H1 (cell line): ENCODE results near the gene TGM3. TPM values are rescaled to one million over a fixed set of nuclear protein-coding genes. Genes with fewer than 3 reads are reported as not detected.

ENCODE experiments used
- polyA plus RNA-seq, 7 experiments: library from polyadenylated mRNA; depleted of rRNA in 3 of 7; stranded (reverse) in 5 of 7; unstranded in 2 of 7; fragments of >200 nt in 5 of 7; fragments of 200-250 nt in 2 of 7; gene quantifications; 1 replicate in 5 of 7; 2 replicates in 1 of 7; 4 replicates in 1 of 7; pipeline versions ENCODE4 v1.2.1 to v1.2.3, GENCODE V29; 2011 to 2013; ENCODE audit warnings: missing spikeins in 2 of 7, mixed read lengths in 2 of 7
- total RNA-seq: library from RNA; stranded (reverse); fragmentation: NEBNext Ultra II Directional; extraction: Animal tissue kit (Norgen Biotek cat#: 25700); gene quantifications from 2 replicates; pipeline ENCODE4 v1.2.1, GENCODE V29; 2021
- TF ChIP-seq, protein P1 (sequence below), 3 experiments: IDR thresholded peaks; 1 replicate in 2 of 3; 2 replicates in 1 of 3; pipeline versions ENCODE4 v1.5.1 to v1.6.1; 2011; ENCODE audit warnings: low read length in 3 of 3, mild to moderate bottlenecking in 3 of 3, inconsistent platforms in 2 of 3, low read depth in 1 of 3, moderate library complexity in 1 of 3; ENCODE audit not compliant: insufficient read depth in 1 of 3; ENCODE audit errors: control extremely low read depth in 1 of 3

The TGM3 gene
- total and polyA plus RNA-seq, 2 of the 8 experiments (the other 6 are each of a cell fraction or from before 2014, with no cell fraction given): 0.12 TPM; not detected in 1

DNA sequence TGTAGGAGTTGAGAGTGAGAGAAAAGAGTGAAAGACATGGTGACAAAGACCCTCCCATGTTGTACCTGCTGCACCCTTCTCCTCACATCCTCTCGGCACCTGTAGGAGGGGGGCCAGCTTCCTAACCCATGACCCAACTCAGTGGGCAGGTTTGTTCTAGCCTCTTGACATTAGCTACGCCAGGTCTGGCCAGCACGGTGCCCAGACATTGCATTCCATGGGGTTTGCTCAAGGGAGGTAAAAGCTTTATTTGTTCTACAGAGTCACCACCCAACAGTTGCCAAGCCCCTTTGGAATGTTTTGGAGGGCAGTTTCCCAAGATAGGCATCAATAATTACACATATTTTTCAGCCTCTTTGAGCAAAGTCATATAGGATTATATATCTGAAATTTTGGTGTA, 62.2 kb downstream of the TGM3 start (continued):
- TF ChIP-seq, protein P1, sequence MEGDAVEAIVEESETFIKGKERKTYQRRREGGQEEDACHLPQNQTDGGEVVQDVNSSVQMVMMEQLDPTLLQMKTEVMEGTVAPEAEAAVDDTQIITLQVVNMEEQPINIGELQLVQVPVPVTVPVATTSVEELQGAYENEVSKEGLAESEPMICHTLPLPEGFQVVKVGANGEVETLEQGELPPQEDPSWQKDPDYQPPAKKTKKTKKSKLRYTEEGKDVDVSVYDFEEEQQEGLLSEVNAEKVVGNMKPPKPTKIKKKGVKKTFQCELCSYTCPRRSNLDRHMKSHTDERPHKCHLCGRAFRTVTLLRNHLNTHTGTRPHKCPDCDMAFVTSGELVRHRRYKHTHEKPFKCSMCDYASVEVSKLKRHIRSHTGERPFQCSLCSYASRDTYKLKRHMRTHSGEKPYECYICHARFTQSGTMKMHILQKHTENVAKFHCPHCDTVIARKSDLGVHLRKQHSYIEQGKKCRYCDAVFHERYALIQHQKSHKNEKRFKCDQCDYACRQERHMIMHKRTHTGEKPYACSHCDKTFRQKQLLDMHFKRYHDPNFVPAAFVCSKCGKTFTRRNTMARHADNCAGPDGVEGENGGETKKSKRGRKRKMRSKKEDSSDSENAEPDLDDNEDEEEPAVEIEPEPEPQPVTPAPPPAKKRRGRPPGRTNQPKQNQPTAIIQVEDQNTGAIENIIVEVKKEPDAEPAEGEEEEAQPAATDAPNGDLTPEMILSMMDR (IDR thresholded peaks at IDR 0.05; ENCODE audit: control extremely low read depth in 1 of 3, insufficient read depth in 1 of 3, low read depth in 1 of 3, low read length in 3 of 3): no peak
